ENCODE data around the gene CXXC5. TPM values are rescaled to one million over a fixed set of nuclear protein-coding genes. Genes with fewer than 3 reads are reported as not detected.

Gene CXXC5
- total and polyA plus RNA-seq, 9 of the 15 experiments (the other 6 are each of a cell fraction or from before 2014, with no cell fraction given), result 1.9 to 123 (median 45.8) TPM

- TF ChIP-seq ATF4 (CRISPR knock-in tag; IDR thresholded peaks at IDR 0.05), result no peak
- no peak for TF ChIP-seq ZNF583 (CRISPR knock-in tag; IDR thresholded peaks at IDR 0.05)
- no peak for TF ChIP-seq LEF1 (IDR thresholded peaks at IDR 0.05)
- TF ChIP-seq LCOR (CRISPR knock-in tag; IDR thresholded peaks at IDR 0.05), result peak; percentile 83
- TF ChIP-seq BCLAF1 (IDR thresholded peaks at IDR 0.05; ENCODE audit: borderline replicate concordance in 1 of 2, control insufficient read depth in 1 of 2, low read depth in 2 of 2, low read length in 1 of 2), result no peak
- TF ChIP-seq ZBTB12 (CRISPR knock-in tag; IDR thresholded peaks at IDR 0.05), result no peak
- peak; percentile 82 for TF ChIP-seq SAFB (IDR thresholded peaks at IDR 0.05; ENCODE audit: borderline replicate concordance, low read depth, low read length)
- peak; percentile 81 for TF ChIP-seq ZBTB1 (CRISPR knock-in tag; IDR thresholded peaks at IDR 0.05; ENCODE audit: borderline replicate concordance, low read depth)
- TF ChIP-seq DACH1 (IDR thresholded peaks at IDR 0.05; ENCODE audit: partially characterized antibody), result no peak
- TF ChIP-seq ZSCAN29 (IDR thresholded peaks at IDR 0.05), result 0 out of 2 replicates have a peak, but pooled peaks have one; percentile 30
- TF ChIP-seq CXXC5 (CRISPR knock-in tag; IDR thresholded peaks at IDR 0.05), result peak; percentile 63
- TF ChIP-seq NCOA2 (IDR thresholded peaks at IDR 0.05; ENCODE audit: partially characterized antibody in 2 of 2), result no peak
- TF ChIP-seq POLR2B (IDR thresholded peaks at IDR 0.05; ENCODE audit: low read depth, partially characterized antibody), result no peak
- no peak for TF ChIP-seq SRF (CRISPR knock-in tag; IDR thresholded peaks at IDR 0.05)
- peak; percentile 69; the same call in 1 of the 2 replicates for TF ChIP-seq EP400 (IDR thresholded peaks at IDR 0.05)
- no peak for TF ChIP-seq MEIS2 (IDR thresholded peaks at IDR 0.05; ENCODE audit: partially characterized antibody)
- no peak for TF ChIP-seq RHOXF2B (CRISPR knock-in tag; conservative IDR thresholded peaks at IDR 0.05)
- no peak for TF ChIP-seq CBX8 (IDR thresholded peaks at IDR 0.05; ENCODE audit: borderline replicate concordance, extremely low read depth, low read depth, low read length, poor library complexity, severe bottlenecking)
- no peak for TF ChIP-seq SRSF1 (IDR thresholded peaks at IDR 0.05; ENCODE audit: low read depth, low read length)
- no peak for TF ChIP-seq TFE3 (CRISPR knock-in tag; IDR thresholded peaks at IDR 0.05)
- TF ChIP-seq ZNF134 (CRISPR knock-in tag; conservative IDR thresholded peaks at IDR 0.05), result no peak
These were observed 62.3 kb downstream of the CXXC5 start (continued) for GRCh38 chr5:139710319-139711066.

Measured in K562 (cell line).